ENCODE data around the gene FTL. TPM values are rescaled to one million over a fixed set of nuclear protein-coding genes. Genes with fewer than 3 reads are reported as not detected.
"Not testable (repeated sequence)": the region's sequence is repeated elsewhere in the genome, so short reads cannot be mapped to it uniquely, and the experiment has no call there.

The FTL gene
- total RNA-seq = 2,544 and 2,716 TPM in 2 replicates
- long read RNA-seq, transcript FTL-201 (4 exons, 878 nt) = major isoform, 3,318 of 3,345 reads
- long read RNA-seq, partial matches to known transcripts = 2 of 3,345 reads
- long read RNA-seq, other reads (novel, unspliced or antisense) = 25 of 3,345 reads

GRCh38 chr19:48965040-48965805, at the start of gene FTL:
Gene FTL, plus strand, starts transcription at chr19:48965309. Its CDS starts 199 bp downstream, at chr19:48965508.
- Mint-ChIP-seq H3K4me3 (ENCODE audit: low read depth) (peak within 1 kb of the TSS; percentile 100), H3K36me3 (ENCODE audit: insufficient read depth) (peaks cover 27% of the 10 kb centered on the region), H3K27me3 (no peaks in the 10 kb centered on the region), H3K27ac (peak within 1 kb of the TSS; percentile 98), H3K9me3 (ENCODE audit: low read depth) (no peaks in the 10 kb centered on the region), H3K4me1 (ENCODE audit: low read depth) (peaks cover 44% of the 10 kb centered on the region)
- no peak for TF ChIP-seq CTCF (IDR thresholded peaks at IDR 0.05; ENCODE audit: unreplicated experiment)
- DNase-seq (ENCODE audit: low spot score, unreplicated experiment) = peak; percentile 88

GRCh38 chr19:48915757-48916156, 49.4 kb upstream of the FTL start:
- H3K27ac Mint-ChIP-seq = peak overlapping the region; percentile 39
- H3K36me3 Mint-ChIP-seq (ENCODE audit: insufficient read depth) = peaks cover 27% of the 10 kb centered on the region
- no peaks in the 10 kb centered on the region for H3K4me1 Mint-ChIP-seq (ENCODE audit: low read depth)
- no peaks in the 10 kb centered on the region for H3K9me3 Mint-ChIP-seq (ENCODE audit: low read depth)
- no peaks in the 10 kb centered on the region for H3K27me3 Mint-ChIP-seq
- DNase-seq (ENCODE audit: low spot score, unreplicated experiment) = no peak
- TF ChIP-seq CTCF (IDR thresholded peaks at IDR 0.05; ENCODE audit: unreplicated experiment) = no peak
- no peak overlapping the region for H3K4me3 Mint-ChIP-seq (ENCODE audit: low read depth)

- no peaks in the 10 kb centered on the region for H3K27me3 Mint-ChIP-seq
- no peak for DNase-seq (ENCODE audit: low spot score, unreplicated experiment)
- H3K4me1 Mint-ChIP-seq (ENCODE audit: low read depth) = no peaks in the 10 kb centered on the region
- H3K9me3 Mint-ChIP-seq (ENCODE audit: low read depth) = no peaks in the 10 kb centered on the region
- peaks cover 19% of the 10 kb centered on the region for H3K36me3 Mint-ChIP-seq (ENCODE audit: insufficient read depth)
- peak overlapping the region; percentile 82 for H3K27ac Mint-ChIP-seq
- TF ChIP-seq CTCF (IDR thresholded peaks at IDR 0.05; ENCODE audit: unreplicated experiment) = no peak
- H3K4me3 Mint-ChIP-seq (ENCODE audit: low read depth) = no peak overlapping the region
Observed at GRCh38 chr19:48918071-48918470, 47.0 kb upstream of the FTL start.

GRCh38 chr19:48918801-48919247, 46.3 kb upstream of the FTL start:
- H3K36me3 Mint-ChIP-seq (ENCODE audit: insufficient read depth) = peaks cover 20% of the 10 kb centered on the region
- no peak for DNase-seq (ENCODE audit: low spot score, unreplicated experiment)
- H3K27ac Mint-ChIP-seq = no peak overlapping the region
- no peaks in the 10 kb centered on the region for H3K9me3 Mint-ChIP-seq (ENCODE audit: low read depth)
- no peak overlapping the region for H3K4me3 Mint-ChIP-seq (ENCODE audit: low read depth)
- no peaks in the 10 kb centered on the region for H3K27me3 Mint-ChIP-seq
- H3K4me1 Mint-ChIP-seq (ENCODE audit: low read depth) = no peaks in the 10 kb centered on the region
- no peak for TF ChIP-seq CTCF (IDR thresholded peaks at IDR 0.05; ENCODE audit: unreplicated experiment)

GRCh38 chr19:48919271-48919670, 45.8 kb upstream of the FTL start:
- H3K36me3 Mint-ChIP-seq (ENCODE audit: insufficient read depth) = peaks cover 17% of the 10 kb centered on the region
- not testable (repeated sequence) for DNase-seq (ENCODE audit: low spot score, unreplicated experiment); H3K4me3 Mint-ChIP-seq (ENCODE audit: low read depth); H3K4me1 Mint-ChIP-seq (ENCODE audit: low read depth); H3K27ac Mint-ChIP-seq; H3K9me3 Mint-ChIP-seq (ENCODE audit: low read depth); H3K27me3 Mint-ChIP-seq

- Mint-ChIP-seq H3K36me3 (ENCODE audit: insufficient read depth) (peaks cover 11% of the 10 kb centered on the region), H3K27me3 (no peaks in the 10 kb centered on the region), H3K4me3 (ENCODE audit: low read depth) (no peak overlapping the region), H3K27ac (no peak overlapping the region), H3K9me3 (ENCODE audit: low read depth) (no peaks in the 10 kb centered on the region), H3K4me1 (ENCODE audit: low read depth) (no peaks in the 10 kb centered on the region)
- no peak for TF ChIP-seq CTCF (IDR thresholded peaks at IDR 0.05; ENCODE audit: unreplicated experiment)
- no peak for DNase-seq (ENCODE audit: low spot score, unreplicated experiment)
Observed at GRCh38 chr19:48920949-48921348, 44.2 kb upstream of the FTL start.

Data from progenitor cell of endocrine pancreas (in vitro differentiated cells).